ENCODE results near the gene CBS.
"Not testable (repeated sequence)": the region's sequence is repeated elsewhere in the genome, so short reads cannot be mapped to it uniquely, and the experiment has no call there.

The CBS gene

DNA sequence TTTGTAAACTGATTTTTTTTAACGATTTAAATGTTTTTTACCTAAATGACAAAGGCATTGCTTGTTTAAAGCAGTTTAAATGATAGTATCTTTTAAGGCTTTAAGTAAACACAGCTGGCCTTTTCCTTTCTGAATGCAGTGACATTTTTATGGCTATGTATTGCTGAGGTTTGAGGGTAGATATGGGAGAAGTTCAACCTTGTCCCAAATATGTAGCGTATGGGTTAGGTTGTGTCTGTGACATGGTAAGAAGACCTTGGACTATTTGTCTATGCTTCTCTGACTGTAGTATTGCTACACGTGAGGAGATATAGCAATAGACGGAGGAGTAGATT lies 68.8 kb downstream of the CBS start:
- no peaks in the 10 kb centered on the region for H3K9me3 ChIP-seq
- H3K4me3 ChIP-seq (ENCODE audit: low read depth in 1 of 2, low read length in 1 of 2): no peak overlapping the region
- no peak overlapping the region for H3K27ac ChIP-seq
- TF ChIP-seq CTCF (IDR thresholded peaks at IDR 0.05): no peak
- no peaks in the 10 kb centered on the region for H3K27me3 ChIP-seq
- peaks cover 67% of the 10 kb centered on the region for H3K36me3 ChIP-seq
- no peaks in the 10 kb centered on the region for H3K4me1 ChIP-seq (ENCODE audit: control insufficient read depth in 1 of 2, insufficient read depth in 1 of 2, low read depth in 1 of 2, low read length in 1 of 2)

DNA sequence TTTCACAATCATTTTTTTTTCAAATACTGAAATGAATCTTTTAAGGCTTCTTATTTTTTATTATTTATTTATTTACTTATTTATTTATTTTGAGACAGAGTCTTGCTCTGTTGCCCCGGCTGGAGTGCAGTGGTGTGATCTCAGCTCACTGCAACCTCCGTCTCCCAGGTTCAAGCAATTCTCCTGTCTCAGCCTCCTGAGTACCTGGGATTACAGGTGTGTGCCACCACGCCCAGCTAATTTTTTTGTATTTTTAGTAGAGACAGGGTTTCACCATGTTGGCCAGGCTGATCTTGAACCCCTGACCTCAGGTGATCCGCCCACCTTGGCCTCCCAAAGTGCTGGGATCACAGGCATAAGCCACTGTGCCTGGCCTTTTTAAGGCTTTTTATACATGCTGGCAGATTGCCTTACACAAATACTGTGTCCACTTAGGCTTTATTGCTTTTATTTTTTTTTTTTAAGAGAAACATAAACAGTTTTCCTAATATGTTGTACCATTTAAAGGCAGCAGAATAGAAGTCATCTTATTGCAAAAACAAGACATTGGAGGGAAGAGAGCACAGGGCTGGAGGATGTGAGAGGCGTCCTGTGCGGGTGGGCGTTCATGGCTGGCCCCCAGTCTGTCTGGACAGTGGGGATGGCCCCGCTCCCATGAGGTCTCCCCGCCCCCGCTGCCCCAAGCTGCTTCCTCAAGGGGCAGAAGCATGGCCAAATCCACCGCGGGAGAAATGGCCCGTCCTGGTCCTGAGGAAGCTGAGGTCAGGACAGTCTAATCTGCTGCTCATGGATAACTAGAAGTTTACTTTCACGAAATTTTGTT lies 69.4 kb downstream of the CBS start:
- not testable (repeated sequence) for H3K9me3 ChIP-seq; H3K4me1 ChIP-seq (ENCODE audit: control insufficient read depth in 1 of 2, insufficient read depth in 1 of 2, low read depth in 1 of 2, low read length in 1 of 2); H3K27me3 ChIP-seq; H3K27ac ChIP-seq; H3K4me3 ChIP-seq (ENCODE audit: low read depth in 1 of 2, low read length in 1 of 2)
- H3K36me3 ChIP-seq: peaks cover 61% of the 10 kb centered on the region

DNA sequence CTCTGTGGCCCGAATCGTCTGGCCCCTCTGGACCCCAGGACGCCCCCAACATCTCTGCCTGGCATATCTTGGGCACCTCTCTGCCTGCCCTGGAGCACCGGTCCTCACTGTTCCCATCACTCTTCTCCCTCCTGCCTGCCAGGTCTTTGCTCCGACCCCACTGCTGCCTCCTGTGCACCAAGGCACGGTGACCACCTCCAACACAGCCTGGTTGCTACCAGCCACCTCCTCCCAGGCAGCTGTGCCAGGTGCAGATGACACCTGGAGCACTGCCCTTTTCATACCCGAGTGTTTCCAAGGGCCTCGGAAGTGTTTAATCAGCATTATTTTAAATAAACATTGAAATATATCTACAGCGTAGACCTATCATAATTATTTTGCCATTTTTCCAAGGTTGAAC lies 70.0 kb downstream of the CBS start:
- no peak overlapping the region for H3K27ac ChIP-seq
- TF ChIP-seq CTCF (IDR thresholded peaks at IDR 0.05): no peak
- no peaks in the 10 kb centered on the region for H3K27me3 ChIP-seq
- peaks cover 57% of the 10 kb centered on the region for H3K36me3 ChIP-seq
- H3K4me1 ChIP-seq (ENCODE audit: control insufficient read depth in 1 of 2, insufficient read depth in 1 of 2, low read depth in 1 of 2, low read length in 1 of 2): peaks cover 6% of the 10 kb centered on the region in 2 experiments
- H3K9me3 ChIP-seq: no peaks in the 10 kb centered on the region
- no peak overlapping the region for H3K4me3 ChIP-seq (ENCODE audit: low read depth in 1 of 2, low read length in 1 of 2)

GRCh38 chr21:43004926-43005325 lies 70.7 kb downstream of the CBS start:
- no peak overlapping the region for H3K27ac ChIP-seq
- TF ChIP-seq CTCF (IDR thresholded peaks at IDR 0.05): no peak
- peaks cover 52% of the 10 kb centered on the region for H3K36me3 ChIP-seq
- H3K4me1 ChIP-seq (ENCODE audit: control insufficient read depth in 1 of 2, insufficient read depth in 1 of 2, low read depth in 1 of 2, low read length in 1 of 2): peaks cover 9 to 10% of the 10 kb centered on the region in 2 experiments
- no peak overlapping the region for H3K4me3 ChIP-seq (ENCODE audit: low read depth in 1 of 2, low read length in 1 of 2)
- no peaks in the 10 kb centered on the region for H3K27me3 ChIP-seq
- no peaks in the 10 kb centered on the region for H3K9me3 ChIP-seq

Data from neutrophil (primary cell).